ENCODE data around the gene ARHGAP9. TPM values are rescaled to one million over a fixed set of nuclear protein-coding genes. Genes with fewer than 3 reads are reported as not detected.

The ARHGAP9 gene
- total RNA-seq, 4 donors from 2014 or later = 16.5 to 220 (median 28.2) TPM

- peak overlapping the region; percentile 59 to 74 (median 67) for H3K4me3 ChIP-seq
- peaks cover 8 to 39% (median 15%) of the 10 kb centered on the region in 4 donors for H3K4me1 ChIP-seq
- peak in 1 of 3 donors; percentile 40 for DNase-seq
- H3K36me3 ChIP-seq = no peaks in the 10 kb centered on the region
- H3K9me3 ChIP-seq = no peaks in the 10 kb centered on the region
- TF ChIP-seq CTCF (IDR thresholded peaks at IDR 0.05) (no peak), POLR2A (IDR thresholded peaks at IDR 0.05) (no peak)
- H3K27ac ChIP-seq = peak overlapping the region; percentile 80 to 89 (median 82)
- H3K27me3 ChIP-seq = no peaks in the 10 kb centered on the region
Observed at GRCh38 chr12:57460468-57460784, 19.2 kb downstream of the ARHGAP9 start.

- Histone ChIP-seq H3K36me3 (no peaks in the 10 kb centered on the region), H3K27ac (peak within 1 kb of the TSS; percentile 80 to 89 (median 82)), H3K9me3 (no peaks in the 10 kb centered on the region), H3K4me3 (peak within 1 kb of the TSS; percentile 59 to 74 (median 67)), H3K4me1 (peaks cover 8 to 41% (median 15%) of the 10 kb centered on the region in 4 donors), H3K27me3 (no peaks in the 10 kb centered on the region)
- no peak for TF ChIP-seq POLR2A (IDR thresholded peaks at IDR 0.05)
- TF ChIP-seq CTCF (IDR thresholded peaks at IDR 0.05) = no peak
- DNase-seq = peak in 2 of 3 donors; percentile 49 to 74
Observed at GRCh38 chr12:57459750-57460467, 19.8 kb downstream of the ARHGAP9 start, which contains the start of gene GLI1. Gene GLI1, plus strand, starts transcription at chr12:57459785. Its CDS starts 3,907 bp downstream, at chr12:57463692.

- H3K4me1 ChIP-seq = peaks cover 8 to 48% (median 15%) of the 10 kb centered on the region in 4 donors
- no peaks in the 10 kb centered on the region for H3K36me3 ChIP-seq
- peak overlapping the region; percentile 59 to 74 (median 67) for H3K4me3 ChIP-seq
- H3K27me3 ChIP-seq = no peaks in the 10 kb centered on the region
- no peaks in the 10 kb centered on the region for H3K9me3 ChIP-seq
- TF ChIP-seq CTCF (IDR thresholded peaks at IDR 0.05) (peak; percentile 96 to 99 (median 98)), POLR2A (IDR thresholded peaks at IDR 0.05) (no peak)
- peak overlapping the region; percentile 71 to 89 (median 81) for H3K27ac ChIP-seq
- DNase-seq = peak; percentile 92 to 97 (median 94)
Observed at GRCh38 chr12:57459055-57459749, 20.5 kb downstream of the ARHGAP9 start.

GRCh38 chr12:57458665-57459054 is 21.0 kb downstream of the ARHGAP9 start:
- no peak for DNase-seq
- Histone ChIP-seq H3K27ac (peak overlapping the region; percentile 71 to 89 (median 81)), H3K4me1 (peaks cover 8 to 48% (median 15%) of the 10 kb centered on the region in 4 donors), H3K27me3 (no peaks in the 10 kb centered on the region), H3K9me3 (no peaks in the 10 kb centered on the region), H3K36me3 (no peaks in the 10 kb centered on the region), H3K4me3 (peak overlapping the region; percentile 59 to 74 (median 67))
- TF ChIP-seq CTCF (IDR thresholded peaks at IDR 0.05) = no peak
- no peak for TF ChIP-seq POLR2A (IDR thresholded peaks at IDR 0.05)

- H3K9me3 ChIP-seq = no peaks in the 10 kb centered on the region
- H3K36me3 ChIP-seq = no peaks in the 10 kb centered on the region
- no peak overlapping the region for H3K27ac ChIP-seq
- peaks cover 8 to 37% (median 15%) of the 10 kb centered on the region in 4 donors for H3K4me1 ChIP-seq
- peak overlapping the region in 1 of 4 donors; percentile 18 for H3K4me3 ChIP-seq
- no peak for DNase-seq
- H3K27me3 ChIP-seq = no peaks in the 10 kb centered on the region
- TF ChIP-seq POLR2A (IDR thresholded peaks at IDR 0.05) (no peak), CTCF (IDR thresholded peaks at IDR 0.05) (no peak)
Observed at GRCh38 chr12:57456737-57457490, 22.8 kb downstream of the ARHGAP9 start.
